Measurements from ENCODE around the gene RASA3.

GRCh38 chr13:114071991-114072390, 60.4 kb downstream of the RASA3 start:
- TF ChIP-seq, protein P1, sequence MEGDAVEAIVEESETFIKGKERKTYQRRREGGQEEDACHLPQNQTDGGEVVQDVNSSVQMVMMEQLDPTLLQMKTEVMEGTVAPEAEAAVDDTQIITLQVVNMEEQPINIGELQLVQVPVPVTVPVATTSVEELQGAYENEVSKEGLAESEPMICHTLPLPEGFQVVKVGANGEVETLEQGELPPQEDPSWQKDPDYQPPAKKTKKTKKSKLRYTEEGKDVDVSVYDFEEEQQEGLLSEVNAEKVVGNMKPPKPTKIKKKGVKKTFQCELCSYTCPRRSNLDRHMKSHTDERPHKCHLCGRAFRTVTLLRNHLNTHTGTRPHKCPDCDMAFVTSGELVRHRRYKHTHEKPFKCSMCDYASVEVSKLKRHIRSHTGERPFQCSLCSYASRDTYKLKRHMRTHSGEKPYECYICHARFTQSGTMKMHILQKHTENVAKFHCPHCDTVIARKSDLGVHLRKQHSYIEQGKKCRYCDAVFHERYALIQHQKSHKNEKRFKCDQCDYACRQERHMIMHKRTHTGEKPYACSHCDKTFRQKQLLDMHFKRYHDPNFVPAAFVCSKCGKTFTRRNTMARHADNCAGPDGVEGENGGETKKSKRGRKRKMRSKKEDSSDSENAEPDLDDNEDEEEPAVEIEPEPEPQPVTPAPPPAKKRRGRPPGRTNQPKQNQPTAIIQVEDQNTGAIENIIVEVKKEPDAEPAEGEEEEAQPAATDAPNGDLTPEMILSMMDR (conservative IDR thresholded peaks at IDR 0.05; ENCODE audit: low read length): no peak
- TF ChIP-seq EZH2phosphoT487 (IDR thresholded peaks at IDR 0.05; ENCODE audit: borderline replicate concordance): no peak
